Neural progenitor cell (in vitro differentiated cells): ENCODE results near the gene PA2G4. TPM values are rescaled to one million over a fixed set of nuclear protein-coding genes. Genes with fewer than 3 reads are reported as not detected.
A peak's percentile ranks its signal among the peaks of the same experiment; 100 is the strongest.

Experiments
- DNase-seq: peaks from one replicate; pipeline ENCODE4 v3.0.0-alpha.2; 2016; ENCODE audit warnings: low spot score
- H2AFZ ChIP-seq: fragments of 200-600 bp; sonication (generic); replicated peaks from 2 replicates; pipeline ENCODE4 v1.6.1; 2016; ENCODE audit warnings: antibody characterized with exemption
- H3F3A ChIP-seq: fragments of 200-600 bp; sonication (generic); 2 replicates; pipeline ENCODE4 v1.6.1; 2016; ENCODE audit warnings: antibody characterized with exemption, low read depth
- H3K27ac ChIP-seq: fragments of 200-600 bp; sonication (generic); 2 replicates; pipeline ENCODE4 v1.5.1; 2016; ENCODE audit warnings: mild to moderate bottlenecking
- H3K27me3 ChIP-seq: fragments of 200-600 bp; sonication (generic); 2 replicates; pipeline ENCODE4 v1.6.1; 2016; ENCODE audit warnings: mild to moderate bottlenecking, moderate library complexity
- H3K36me3 ChIP-seq: fragments of 200-600 bp; sonication (generic); 2 replicates; pipeline ENCODE4 v1.5.1; 2016
- H3K4me1 ChIP-seq: fragments of 200-600 bp; sonication (generic); 2 replicates; pipeline ENCODE4 v1.6.1; 2016; ENCODE audit warnings: mixed run types
- H3K4me2 ChIP-seq: fragments of 200-600 bp; sonication (generic); 2 replicates; pipeline ENCODE4 v1.6.1; 2016
- H3K4me3 ChIP-seq: fragments of 200-600 bp; sonication (generic); 2 replicates; pipeline ENCODE4 v1.5.1; 2016
- H3K79me2 ChIP-seq: fragments of 200-600 bp; sonication (generic); 2 replicates; pipeline ENCODE4 v1.6.1; 2016; ENCODE audit warnings: low read depth
- H3K9ac ChIP-seq: fragments of 200-600 bp; sonication (generic); 2 replicates; pipeline ENCODE4 v1.6.1; 2016
- H3K9me3 ChIP-seq: fragments of 200-600 bp; sonication (generic); 2 replicates; pipeline ENCODE4 v1.5.1; 2016; ENCODE audit warnings: low read depth
- H4K20me1 ChIP-seq: fragments of 200-600 bp; sonication (generic); 2 replicates; pipeline ENCODE4 v1.6.1; 2016; ENCODE audit warnings: low read depth
- H3K27ac Mint-ChIP-seq: 3 replicates; pipeline ENCODE4 v1.8.0; 2021; ENCODE audit warnings: mixed read lengths
- H3K27me3 Mint-ChIP-seq: 2 replicates; pipeline ENCODE4 v1.8.0; 2022; ENCODE audit warnings: low read depth, mild to moderate bottlenecking, inconsistent platforms, moderate library complexity, mixed read lengths; ENCODE audit not compliant: insufficient read depth
- H3K36me3 Mint-ChIP-seq: 3 replicates; pipeline ENCODE4 v1.8.0; 2021; ENCODE audit warnings: mixed read lengths
- H3K4me1 Mint-ChIP-seq: 3 replicates; pipeline ENCODE4 v1.8.0; 2021; ENCODE audit warnings: mixed read lengths
- H3K4me3 Mint-ChIP-seq: 3 replicates; pipeline ENCODE4 v1.8.0; 2021; ENCODE audit warnings: mild to moderate bottlenecking, moderate library complexity, mixed read lengths
- H3K9me3 Mint-ChIP-seq: 3 replicates; pipeline ENCODE4 v1.8.0; 2020; ENCODE audit warnings: mixed read lengths
- CTCF ChIP-seq: fragments of 200-600 bp; sonication (generic); IDR thresholded peaks from 2 replicates; pipeline ENCODE4 v1.5.1; 2017; ENCODE audit warnings: antibody characterized with exemption, mild to moderate bottlenecking
- EZH2 ChIP-seq: fragments of 200-600 bp; sonication (generic); IDR thresholded peaks from 2 replicates; pipeline ENCODE4 v1.6.1; 2017; ENCODE audit warnings: antibody characterized with exemption, mild to moderate bottlenecking, moderate library complexity
- EZH2phosphoT487 ChIP-seq: fragments of 200-600 bp; sonication (generic); IDR thresholded peaks from 2 replicates; pipeline ENCODE4 v1.6.1; 2017; ENCODE audit warnings: antibody characterized with exemption
- total RNA-seq: library from RNA; depleted of rRNA; stranded (reverse); fragments of >200 nt; gene quantifications from 2 replicates; pipeline ENCODE4 v1.2.3, GENCODE V29; 2015; ENCODE audit warnings: low replicate concordance

Gene PA2G4
- total RNA-seq, 1 donor from 2014 or later, result 242 TPM

- H3K36me3 ChIP-seq, result peaks cover 4% of the 10 kb centered on the region
- H3F3A ChIP-seq, result peaks cover 85% of the 10 kb centered on the region
- Mint-ChIP-seq H3K36me3 (peaks cover 56% of the 10 kb centered on the region), H3K4me1 (peaks cover 60% of the 10 kb centered on the region), H3K9me3 (no peaks in the 10 kb centered on the region), H3K27me3 (peaks cover 30% of the 10 kb centered on the region), H3K4me3 (peak overlapping the region; percentile 99), H3K27ac (peak overlapping the region; percentile 87)
- peaks cover 49% of the 10 kb centered on the region for H3K4me1 ChIP-seq
- H3K9me3 ChIP-seq, result no peaks in the 10 kb centered on the region
- peak overlapping the region; percentile 90 for H3K4me2 ChIP-seq
- peaks cover 30% of the 10 kb centered on the region for H3K79me2 ChIP-seq
- no peaks in the 10 kb centered on the region for H3K27me3 ChIP-seq
- H3K4me3 ChIP-seq, result peak overlapping the region; percentile 18
- H2AFZ ChIP-seq, result no peak overlapping the region
- peak overlapping the region; percentile 77 for H3K27ac ChIP-seq
- DNase-seq, result peak; percentile 68
- TF ChIP-seq CTCF, result no peak
- H4K20me1 ChIP-seq, result peaks cover 68% of the 10 kb centered on the region
- no peak overlapping the region for H3K9ac ChIP-seq
Measured at GRCh38 chr12:56161690-56162351, 57.5 kb downstream of the PA2G4 start.

GRCh38 chr12:56162468-56163290 is 58.3 kb downstream of the PA2G4 start:
- no peaks in the 10 kb centered on the region for H3K27me3 ChIP-seq
- TF ChIP-seq EZH2phosphoT487 (no peak), CTCF (no peak), EZH2 (no peak)
- Mint-ChIP-seq H3K9me3 (no peaks in the 10 kb centered on the region), H3K27me3 (peaks cover 26% of the 10 kb centered on the region), H3K27ac (peak overlapping the region; percentile 46), H3K36me3 (peaks cover 58% of the 10 kb centered on the region), H3K4me3 (peak overlapping the region; percentile 60), H3K4me1 (peaks cover 52% of the 10 kb centered on the region)
- peaks cover 30% of the 10 kb centered on the region for H3K79me2 ChIP-seq
- peaks cover 80% of the 10 kb centered on the region for H3F3A ChIP-seq
- H3K9ac ChIP-seq, result no peak overlapping the region
- peak overlapping the region; percentile 90 for H3K4me2 ChIP-seq
- H3K4me3 ChIP-seq, result no peak overlapping the region
- peaks cover 4% of the 10 kb centered on the region for H3K36me3 ChIP-seq
- peak; percentile 29 for DNase-seq
- peak overlapping the region; percentile 77 for H3K27ac ChIP-seq
- H3K4me1 ChIP-seq, result peaks cover 45% of the 10 kb centered on the region
- H3K9me3 ChIP-seq, result no peaks in the 10 kb centered on the region
- H2AFZ ChIP-seq, result no peak overlapping the region
- H4K20me1 ChIP-seq, result peaks cover 68% of the 10 kb centered on the region

Other genes with a start within 250 kb of the PA2G4 start
- gene PYM1, start 176.7 kb upstream of the PA2G4 start, total RNA-seq, result 44.6 and 72.5 TPM in 2 replicates
- 24.1 and 27.0 TPM in 2 replicates for gene DGKA, start 173.4 kb upstream of the PA2G4 start, total RNA-seq
- 207 and 301 TPM in 2 replicates for gene PMEL, start 138.5 kb upstream of the PA2G4 start, total RNA-seq
- 46.5 and 52.2 TPM in 2 replicates for gene CDK2, start 137.7 kb upstream of the PA2G4 start, total RNA-seq
- gene RAB5B, start 130.5 kb upstream of the PA2G4 start, total RNA-seq, result 62.9 and 64.5 TPM in 2 replicates
- gene SUOX, start 107.3 kb upstream of the PA2G4 start, total RNA-seq, result 17.5 and 35.5 TPM in 2 replicates
- 2.1 and 4.4 TPM in 2 replicates for gene IKZF4, start 83.5 kb upstream of the PA2G4 start, total RNA-seq
- 721 and 819 TPM in 2 replicates for gene RPS26, start 62.6 kb upstream of the PA2G4 start, total RNA-seq
- 6.3 and 8.8 TPM in 2 replicates for gene ERBB3, start 24.4 kb upstream of the PA2G4 start, total RNA-seq
- 3,372 and 3,805 TPM in 2 replicates for gene RPL41, start 12.1 kb downstream of the PA2G4 start, total RNA-seq
- gene ZC3H10, start 13.7 kb downstream of the PA2G4 start, total RNA-seq, result 10.3 and 10.8 TPM in 2 replicates
- 75.3 and 146 TPM in 2 replicates for gene ESYT1, start 23.7 kb downstream of the PA2G4 start, total RNA-seq
- gene MYL6B, start 48.0 kb downstream of the PA2G4 start, total RNA-seq, result 131 and 198 TPM in 2 replicates
- 1,139 and 1,233 TPM in 2 replicates for gene MYL6, start 53.8 kb downstream of the PA2G4 start, total RNA-seq
- 92.3 and 103 TPM in 2 replicates for gene SMARCC2, start 84.9 kb downstream of the PA2G4 start, total RNA-seq
- gene RNF41, start 117.4 kb downstream of the PA2G4 start, total RNA-seq, result 52.1 and 68.9 TPM in 2 replicates
- gene NABP2, start 119.8 kb downstream of the PA2G4 start, total RNA-seq, result 27.9 and 40.9 TPM in 2 replicates
- gene SLC39A5, start 125.5 kb downstream of the PA2G4 start, total RNA-seq, result 0.54 and 1.5 TPM in 2 replicates
- 9.1 and 18.1 TPM in 2 replicates for gene ANKRD52, start 153.8 kb downstream of the PA2G4 start, total RNA-seq
- gene COQ10A, start 162.4 kb downstream of the PA2G4 start, total RNA-seq, result 32.1 and 41.8 TPM in 2 replicates
- gene CS, start 195.8 kb downstream of the PA2G4 start, total RNA-seq, result 91.1 and 133 TPM in 2 replicates
- gene CNPY2, start 211.4 kb downstream of the PA2G4 start, total RNA-seq, result 107 and 128 TPM in 2 replicates
- gene PAN2, start 229.4 kb downstream of the PA2G4 start, total RNA-seq, result 61.9 and 116 TPM in 2 replicates
- gene IL23A, start 234.3 kb downstream of the PA2G4 start, total RNA-seq, result 0.31 and 1.5 TPM in 2 replicates